H1 (cell line): Measurements from ENCODE around the gene CHD9. TPM values are rescaled to one million over a fixed set of nuclear protein-coding genes. Genes with fewer than 3 reads are reported as not detected.
A peak's percentile ranks its signal among the peaks of the same experiment; 100 is the strongest.

ENCODE experiments used
- CTCF ChIA-PET: fragments of 300-600 bp; sonication (Branson Sonifier 250); formaldehyde crosslinking; loops from one replicate; lab custom pipeline; 2021; ENCODE audit not compliant: partially characterized antibody; lab: Charles Lee
- POLR2A ChIA-PET: fragments of 300-600 bp; sonication (Branson Sonifier 250); formaldehyde crosslinking; loops from one replicate; lab custom pipeline; 2021; ENCODE audit warnings: inconsistent platforms; ENCODE audit not compliant: partially characterized antibody; lab: Charles Lee
- DNase-seq, 2 experiments: peaks; one replicate each; pipeline versions ENCODE4 v3.0.0 to v3.0.0-alpha.2; 2010 to 2022; ENCODE audit warnings: low spot score in 2 of 2, low read depth in 1 of 2, mixed read lengths in 1 of 2
- FAIRE-seq: peaks from 2 replicates; lab custom pipeline; 2011; peaks lifted over from hg19 to GRCh38; lab: Jason Lieb, UNC
- H2AFZ ChIP-seq: 2 replicates; pipeline ENCODE4 v1.8.1; 2012; ENCODE audit warnings: low read length, inconsistent platforms
- H2AK5ac ChIP-seq: 2 replicates; pipeline ENCODE4 v1.6.1; 2013; ENCODE audit warnings: low read depth, low read length
- H2BK120ac ChIP-seq: replicated peaks from 2 replicates; pipeline ENCODE3; 2013; ENCODE audit warnings: low read depth, low read length, inconsistent platforms
- H2BK12ac ChIP-seq: 2 replicates; pipeline ENCODE4 v1.6.1; 2013; ENCODE audit warnings: low read depth, low read length
- H2BK15ac ChIP-seq: 2 replicates; pipeline ENCODE4 v1.6.1; 2013; ENCODE audit warnings: low read length
- H2BK20ac ChIP-seq: 2 replicates; pipeline ENCODE4 v1.6.1; 2013; ENCODE audit warnings: low read length
- H2BK5ac ChIP-seq: 2 replicates; pipeline ENCODE4 v1.6.1; 2013; ENCODE audit warnings: low read depth, low read length
- H3K14ac ChIP-seq: 2 replicates; pipeline ENCODE4 v1.6.1; 2013; ENCODE audit warnings: inconsistent platforms; ENCODE audit not compliant: insufficient read length
- H3K18ac ChIP-seq: 2 replicates; pipeline ENCODE4 v1.6.1; 2013; ENCODE audit warnings: low read length; ENCODE audit errors: extremely low read depth
- H3K23ac ChIP-seq: 2 replicates; pipeline ENCODE4 v1.6.1; 2013; ENCODE audit warnings: inconsistent platforms; ENCODE audit not compliant: insufficient read length
- H3K23me2 ChIP-seq: 2 replicates; pipeline ENCODE4 v1.6.1; 2013; ENCODE audit warnings: low read depth, low read length
- H3K27ac ChIP-seq: 2 replicates; pipeline ENCODE4 v1.6.1; 2011; ENCODE audit warnings: low read depth, low read length, inconsistent platforms
- H3K27me3 ChIP-seq, 4 experiments: replicated peaks in 1 of 4; 1 replicate in 1 of 4; 2 replicates in 3 of 4; pipeline versions ENCODE4 v1.6.1 to v1.8.1; 2011 to 2013; ENCODE audit warnings: low read length in 3 of 4, mild to moderate bottlenecking in 3 of 4, inconsistent platforms in 2 of 4, mixed read lengths in 2 of 4, moderate library complexity in 1 of 4; ENCODE audit not compliant: control insufficient read depth in 3 of 4, insufficient read depth in 3 of 4; ENCODE audit errors: extremely low read depth in 1 of 4
- H3K36me3 ChIP-seq, 4 experiments: 2 replicates each; pipeline versions ENCODE4 v1.6.1 to v1.8.1; 2011 to 2013; ENCODE audit warnings: mild to moderate bottlenecking in 4 of 4, low read length in 3 of 4, moderate library complexity in 2 of 4, control low read depth in 1 of 4, inconsistent platforms in 1 of 4; ENCODE audit not compliant: insufficient read depth in 4 of 4, control insufficient read depth in 2 of 4
- H3K4ac ChIP-seq: replicated peaks from 2 replicates; pipeline ENCODE3; 2013; ENCODE audit warnings: low read length, low read depth, mixed read lengths, inconsistent platforms; ENCODE audit not compliant: insufficient read length
- H3K4me1 ChIP-seq, 4 experiments: replicated peaks in 1 of 4; 1 replicate in 1 of 4; 2 replicates in 3 of 4; pipeline versions ENCODE4 v1.6.1 to v1.8.1; 2011 to 2013; ENCODE audit warnings: low read length in 3 of 4, inconsistent platforms in 2 of 4, mixed read lengths in 1 of 4; ENCODE audit not compliant: insufficient read depth in 4 of 4, control insufficient read depth in 3 of 4
- H3K4me2 ChIP-seq, 2 experiments: 2 replicates each; pipeline versions ENCODE4 v1.6.1 to v1.8.1; 2011 to 2013; ENCODE audit warnings: low read depth in 2 of 2, low read length in 2 of 2, control low read depth in 1 of 2, inconsistent platforms in 1 of 2, mild to moderate bottlenecking in 1 of 2; ENCODE audit not compliant: insufficient read depth in 1 of 2
- H3K4me3 ChIP-seq, 4 experiments: fragments of 200-600, 300-600 bp in 1 of 4; sonication (generic), shearing (Covaris generic), sonication (Bioruptor Twin) in 1 of 4; 2 replicates each; pipeline versions ENCODE4 v1.5.1 to v1.8.1; 2011 to 2016; ENCODE audit warnings: low read length in 4 of 4, low read depth in 3 of 4, control low read depth in 2 of 4, inconsistent platforms in 2 of 4, mild to moderate bottlenecking in 2 of 4, mixed read lengths in 1 of 4, moderate library complexity in 1 of 4; ENCODE audit not compliant: insufficient read depth in 2 of 4; ENCODE audit errors: extremely low read depth in 1 of 4
- H3K56ac ChIP-seq: replicated peaks from 2 replicates; pipeline ENCODE3; 2013; ENCODE audit warnings: low read depth, mild to moderate bottlenecking, mixed read lengths, low read length, inconsistent platforms; ENCODE audit not compliant: insufficient read length
- H3K79me1 ChIP-seq: 2 replicates; pipeline ENCODE4 v1.6.1; 2013; ENCODE audit warnings: low read depth, low read length, control low read depth
- H3K79me2 ChIP-seq, 2 experiments: 2 replicates each; pipeline versions ENCODE4 v1.6.1 to v1.8.1; 2012 to 2013; ENCODE audit warnings: low read length in 2 of 2, mild to moderate bottlenecking in 2 of 2, inconsistent platforms in 1 of 2; ENCODE audit not compliant: insufficient read depth in 2 of 2, control insufficient read depth in 1 of 2
- H3K9ac ChIP-seq, 4 experiments: replicated peaks in 1 of 4; 1 replicate in 1 of 4; 2 replicates in 3 of 4; pipeline versions ENCODE4 v1.6.1 to v1.8.1; 2011 to 2013; ENCODE audit warnings: low read depth in 3 of 4, low read length in 3 of 4, control low read depth in 2 of 4, mild to moderate bottlenecking in 2 of 4, moderate library complexity in 2 of 4, inconsistent platforms in 1 of 4; ENCODE audit errors: extremely low read depth in 1 of 4
- H3K9me3 ChIP-seq, 2 experiments: 2 replicates each; pipeline versions ENCODE4 v1.6.1 to v1.8.1; 2012 to 2013; ENCODE audit warnings: mild to moderate bottlenecking in 2 of 2, moderate library complexity in 2 of 2, control low read depth in 1 of 2, inconsistent platforms in 1 of 2, low read depth in 1 of 2, low read length in 1 of 2, mixed read lengths in 1 of 2; ENCODE audit not compliant: insufficient read depth in 2 of 2
- H4K20me1 ChIP-seq, 2 experiments: replicated peaks in 1 of 2; 2 replicates each; pipeline versions ENCODE3 to v1.8.1; 2011 to 2013; ENCODE audit warnings: inconsistent platforms in 2 of 2, low read length in 2 of 2, mild to moderate bottlenecking in 1 of 2; ENCODE audit not compliant: insufficient read depth in 2 of 2, control insufficient read depth in 1 of 2
- H4K5ac ChIP-seq: 2 replicates; pipeline ENCODE4 v1.6.1; 2013; ENCODE audit warnings: low read length, low read depth, mixed read lengths, inconsistent platforms; ENCODE audit not compliant: insufficient read length
- H4K8ac ChIP-seq: 2 replicates; pipeline ENCODE4 v1.8.0; 2013; ENCODE audit warnings: mild to moderate bottlenecking, moderate library complexity, low read length, inconsistent platforms; ENCODE audit not compliant: insufficient read depth; ENCODE audit errors: extremely low read depth
- H4K91ac ChIP-seq: replicated peaks from 2 replicates; pipeline ENCODE3; 2013; ENCODE audit warnings: low read length, mixed read lengths, inconsistent platforms; ENCODE audit not compliant: insufficient read length
- CREB1 ChIP-seq: IDR thresholded peaks from 2 replicates; pipeline ENCODE4 v1.6.1; 2012; ENCODE audit warnings: inconsistent platforms
- JUND ChIP-seq: IDR thresholded peaks from 2 replicates; pipeline ENCODE4 v1.6.1; 2011; ENCODE audit warnings: mild to moderate bottlenecking, improper control_type of control experiment, low read length
- NRF1 ChIP-seq: IDR thresholded peaks from 2 replicates; pipeline ENCODE4 v1.6.1; 2011; ENCODE audit warnings: mild to moderate bottlenecking, low read depth, low read length, improper control_type of control experiment
- POU5F1 ChIP-seq: IDR thresholded peaks from 2 replicates; pipeline ENCODE4 v1.6.1; 2011; ENCODE audit warnings: low read depth, mild to moderate bottlenecking, low read length, moderate library complexity
- TBP ChIP-seq: IDR thresholded peaks from 2 replicates; pipeline ENCODE4 v1.6.1; 2011; ENCODE audit warnings: low read depth, low read length, improper control_type of control experiment
- YY1 ChIP-seq: IDR thresholded peaks from 2 replicates; pipeline ENCODE4 v1.6.1; 2011; ENCODE audit warnings: low read depth, mild to moderate bottlenecking, low read length
- ZNF274 ChIP-seq: IDR thresholded peaks from 2 replicates; pipeline ENCODE4 v1.7.0; 2012; ENCODE audit warnings: low read length, borderline replicate concordance; ENCODE audit errors: extremely low read depth
- WGBS, 2 experiments: shearing (Covaris generic) in 1 of 2; methylation state at CpG; one replicate each; pipeline versions ENCODE4 v1.1.6 to v1.1.7; 2013 to 2015; ENCODE audit warnings: low lambda C conversion rate in 2 of 2, mixed read lengths in 2 of 2, inconsistent platforms in 1 of 2, low coverage in 1 of 2, missing lambda C conversion rate in 1 of 2; ENCODE audit not compliant: insufficient replicate concordance in 2 of 2, insufficient coverage in 1 of 2, insufficient read length in 1 of 2; ENCODE audit errors: extremely low coverage in 1 of 2, missing lambda C conversion rate in 1 of 2; 5-methylcytosine and 5-hydroxymethylcytosine counted together
- polyA plus RNA-seq, 7 experiments: library from polyadenylated mRNA; depleted of rRNA in 3 of 7; stranded (reverse) in 5 of 7; unstranded in 2 of 7; fragments of >200 nt in 5 of 7; fragments of 200-250 nt in 2 of 7; gene quantifications; 1 replicate in 5 of 7; 2 replicates in 1 of 7; 4 replicates in 1 of 7; pipeline versions ENCODE4 v1.2.1 to v1.2.3, GENCODE V29; 2011 to 2013; ENCODE audit warnings: missing spikeins in 2 of 7, mixed read lengths in 2 of 7
- total RNA-seq: library from RNA; stranded (reverse); fragmentation: NEBNext Ultra II Directional; extraction: Animal tissue kit (Norgen Biotek cat#: 25700); gene quantifications from 2 replicates; pipeline ENCODE4 v1.2.1, GENCODE V29; 2021
- TF ChIP-seq, protein P1 (sequence below): IDR thresholded peaks from 2 replicates; pipeline ENCODE4 v1.6.1; 2012; ENCODE audit warnings: low read length, inconsistent platforms
- TF ChIP-seq, protein P2 (sequence below): IDR thresholded peaks from 2 replicates; pipeline ENCODE4 v1.6.1; 2012; ENCODE audit warnings: inconsistent platforms

Gene CHD9
- total and polyA plus RNA-seq, 2 of the 8 experiments (the other 6 are each of a cell fraction or from before 2014, with no cell fraction given), result 9.9 to 32.4 TPM

- H3K79me1 ChIP-seq, result no peaks in the 10 kb centered on the region
- H3K9me3 ChIP-seq, result no peaks in the 10 kb centered on the region
- H2BK15ac ChIP-seq, result no peak overlapping the region
- H3K27me3 ChIP-seq, result no peaks in the 10 kb centered on the region
- peak overlapping the region; percentile 70 to 79 for H3K4me2 ChIP-seq
- peak overlapping the region; percentile 24; the same call in 1 of the 2 replicates for H3K27ac ChIP-seq
- peak overlapping the region; percentile 88 for H4K8ac ChIP-seq
- CTCF ChIA-PET, result interaction anchor here (0.9 to 2.4 kb wide), 9 partner anchors 11 to 118 kb away, joined by 3 to 12 read pairs (median 5); partner anchors contain the start of gene CHD9
- H2BK20ac ChIP-seq, result 0 out of 2 replicates have a peak overlapping the region, but pooled peaks have one; percentile 97
- peaks cover 5 to 12% (median 9%) of the 10 kb centered on the region in 4 experiments for H3K4me1 ChIP-seq
- H3K4ac ChIP-seq, result peak overlapping the region; percentile 74
- H2BK120ac ChIP-seq, result peak overlapping the region; percentile 74
- POLR2A ChIA-PET, result interaction anchor here (0.6 to 3.4 kb wide), 13 partner anchors 8 to 109 kb away, joined by 3 to 15 read pairs (median 4); partner anchors contain the start of gene CHD9
- H4K91ac ChIP-seq, result peak overlapping the region; percentile 46
- FAIRE-seq (peak; percentile 70), DNase-seq (peak; percentile 88 to 93)
- H3K23me2 ChIP-seq, result 0 out of 2 replicates have a peak, but pooled peaks cover 4% of the 10 kb centered on the region
- H3K18ac ChIP-seq, result peak overlapping the region; percentile 74; the same call in 1 of the 2 replicates
- H4K20me1 ChIP-seq, result no peaks in the 10 kb centered on the region
- WGBS, 2 experiments, result 6% methylated on average over 23 of the region's 26 CpGs; no CpG with 5 or more reads in 1 of the 2 experiments
- H3K79me2 ChIP-seq, result peaks cover 0 to 16% of the 10 kb centered on the region in 2 experiments; a peak in 2 of 4 replicates
- no peaks in the 10 kb centered on the region for H3K36me3 ChIP-seq
- no peak overlapping the region for H3K23ac ChIP-seq
- H3K14ac ChIP-seq, result no peak overlapping the region
- H3K56ac ChIP-seq, result peak overlapping the region; percentile 74
- peak overlapping the region in 3 of 4 experiments; percentile 6 to 39 (median 28); a peak in 6 of 7 replicates for H3K9ac ChIP-seq
- H4K5ac ChIP-seq, result peak overlapping the region; percentile 51
- H2AK5ac ChIP-seq, result peak overlapping the region; percentile 16; the same call in 1 of the 2 replicates
- H3K4me3 ChIP-seq, result peak overlapping the region; percentile 31 to 64 (median 40)
- peak overlapping the region; percentile 95 for H2BK5ac ChIP-seq
- H2AFZ ChIP-seq, result no peak overlapping the region
- H2BK12ac ChIP-seq, result peak overlapping the region; percentile 98
- TF ChIP-seq YY1 (0 out of 2 replicates have a peak, but pooled peaks have one; percentile 5), CREB1 (0 out of 2 replicates have a peak, but pooled peaks have one; percentile 6), NRF1 (no peak), TBP (0 out of 2 replicates have a peak, but pooled peaks have one; percentile 33), POU5F1 (no peak), JUND (peak; percentile 60; the same call in 1 of the 2 replicates), ZNF274 (no peak)
- TF ChIP-seq, protein P1, sequence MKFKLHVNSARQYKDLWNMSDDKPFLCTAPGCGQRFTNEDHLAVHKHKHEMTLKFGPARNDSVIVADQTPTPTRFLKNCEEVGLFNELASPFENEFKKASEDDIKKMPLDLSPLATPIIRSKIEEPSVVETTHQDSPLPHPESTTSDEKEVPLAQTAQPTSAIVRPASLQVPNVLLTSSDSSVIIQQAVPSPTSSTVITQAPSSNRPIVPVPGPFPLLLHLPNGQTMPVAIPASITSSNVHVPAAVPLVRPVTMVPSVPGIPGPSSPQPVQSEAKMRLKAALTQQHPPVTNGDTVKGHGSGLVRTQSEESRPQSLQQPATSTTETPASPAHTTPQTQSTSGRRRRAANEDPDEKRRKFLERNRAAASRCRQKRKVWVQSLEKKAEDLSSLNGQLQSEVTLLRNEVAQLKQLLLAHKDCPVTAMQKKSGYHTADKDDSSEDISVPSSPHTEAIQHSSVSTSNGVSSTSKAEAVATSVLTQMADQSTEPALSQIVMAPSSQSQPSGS, result no peak
- TF ChIP-seq, protein P2, sequence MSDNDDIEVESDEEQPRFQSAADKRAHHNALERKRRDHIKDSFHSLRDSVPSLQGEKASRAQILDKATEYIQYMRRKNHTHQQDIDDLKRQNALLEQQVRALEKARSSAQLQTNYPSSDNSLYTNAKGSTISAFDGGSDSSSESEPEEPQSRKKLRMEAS, result peak; percentile 91
Measured at GRCh38 chr16:53099318-53100130, 44.7 kb downstream of the CHD9 start.
